GM12878 (cell line): ENCODE data around the gene TTR. TPM values are rescaled to one million over a fixed set of nuclear protein-coding genes. Genes with fewer than 3 reads are reported as not detected.

Experiments
- ATAC-seq: fragments of 200-7000 bp; cut with Tn5 transposase; 3 replicates; pipeline ENCODE4 v1.9.1; 2020; ENCODE audit warnings: mild to moderate bottlenecking, moderate library complexity
- BruUV-seq: library from RNA; stranded (reverse); fragments of 400-500 nt; replicated peaks from 2 replicates; lab custom pipeline; 2021; lab: Mats Ljungman, UMichigan
- CTCF ChIA-PET: fragments of 300-600 bp; sonication (Branson Sonifier 250); formaldehyde crosslinking; extraction: SDS; loops from one replicate; lab custom pipeline; 2021; ENCODE audit warnings: inconsistent platforms; lab: Yijun Ruan, JAX
- POLR2A ChIA-PET: fragments of 350-600 bp; formaldehyde crosslinking; extraction: SDS; loops from one replicate; lab custom pipeline; 2021; ENCODE audit warnings: inconsistent platforms; lab: Charles Lee
- RAD21 ChIA-PET: fragments of 300-600 bp; sonication (Branson Sonifier 250); formaldehyde crosslinking; loops from one replicate; lab custom pipeline; 2023; ENCODE audit warnings: antibody characterized with exemption; ENCODE audit not compliant: unreplicated experiment; lab: Charles Lee
- SMC1A ChIA-PET: fragments of 300-600 bp; sonication (Branson Sonifier 250); formaldehyde crosslinking; loops from one replicate; lab custom pipeline; 2023; ENCODE audit not compliant: unreplicated experiment, uncharacterized antibody; lab: Charles Lee
- DNase-seq: peaks from one replicate; pipeline ENCODE4 v3.0.0-alpha.2; 2011; ENCODE audit warnings: low read depth, low spot score
- FAIRE-seq: peaks from 3 replicates; lab custom pipeline; 2011; peaks lifted over from hg19 to GRCh38; lab: Jason Lieb, UNC
- H2AFZ ChIP-seq: 2 replicates; pipeline ENCODE4 v1.6.0; 2011; ENCODE audit warnings: low read depth, low read length, control low read depth; ENCODE audit not compliant: control insufficient read depth
- H3K27ac ChIP-seq: 2 replicates; pipeline ENCODE4 v1.5.1; 2011; ENCODE audit warnings: control low read depth; ENCODE audit not compliant: control insufficient read depth, insufficient read depth
- H3K27me3 ChIP-seq, 2 experiments: replicated peaks in 1 of 2; 2 replicates each; pipeline versions ENCODE4 v1.6.0 to v1.6.1; 2011; ENCODE audit warnings: low read length in 1 of 2; ENCODE audit not compliant: control insufficient read depth in 2 of 2, insufficient read depth in 2 of 2
- H3K36me3 ChIP-seq, 2 experiments: 2 replicates each; pipeline ENCODE4 v1.5.1; 2011; ENCODE audit warnings: low read length in 1 of 2; ENCODE audit not compliant: control insufficient read depth in 2 of 2, insufficient read depth in 2 of 2
- H3K4me1 ChIP-seq: 2 replicates; pipeline ENCODE4 v1.6.1; 2011; ENCODE audit warnings: mild to moderate bottlenecking, low read length, moderate library complexity, mixed read lengths; ENCODE audit not compliant: control insufficient read depth, insufficient read depth
- H3K4me2 ChIP-seq: 2 replicates; pipeline ENCODE4 v1.6.0; 2011; ENCODE audit warnings: control low read depth; ENCODE audit not compliant: control insufficient read depth, insufficient read depth
- H3K4me3 ChIP-seq: fragments of 200-600 bp; sonication (generic); 2 replicates; pipeline ENCODE4 v1.5.1; 2016
- H3K79me2 ChIP-seq: 2 replicates; pipeline ENCODE4 v1.6.0; 2011; ENCODE audit warnings: low read length; ENCODE audit not compliant: control insufficient read depth, insufficient read depth
- H3K9ac ChIP-seq: 2 replicates; pipeline ENCODE4 v1.8.0; 2011; ENCODE audit warnings: low read length, control low read depth, mixed read lengths; ENCODE audit not compliant: control insufficient read depth, insufficient read depth
- H3K9me3 ChIP-seq: replicated peaks from 3 replicates; pipeline ENCODE4 v1.5.1; 2011; ENCODE audit warnings: mild to moderate bottlenecking, low read length; ENCODE audit not compliant: control insufficient read depth, insufficient read depth
- H4K20me1 ChIP-seq: 2 replicates; pipeline ENCODE4 v1.6.0; 2011; ENCODE audit not compliant: control insufficient read depth, insufficient read depth
- ATF2 ChIP-seq: IDR thresholded peaks from 2 replicates; pipeline ENCODE4 v1.6.1; 2012; ENCODE audit warnings: low read length, inconsistent platforms
- E2F4 ChIP-seq: IDR thresholded peaks from 2 replicates; pipeline ENCODE4 v1.6.1; 2012; ENCODE audit warnings: low read depth, low read length, improper control_type of control experiment
- MEF2B ChIP-seq: fragments of 450-650 bp; IDR thresholded peaks from 2 replicates; pipeline ENCODE4 v1.6.1; 2018; ENCODE audit warnings: mild to moderate bottlenecking, moderate library complexity; ENCODE audit not compliant: partially characterized antibody, poor library complexity, severe bottlenecking
- ZNF274 ChIP-seq: IDR thresholded peaks from one replicate; pipeline ENCODE4 v1.8.0; 2011; ENCODE audit not compliant: insufficient read length, insufficient read depth
- ZNF592 ChIP-seq: fragments of 450-650 bp; IDR thresholded peaks from 2 replicates; pipeline ENCODE4 v1.6.1; 2017; ENCODE audit warnings: mild to moderate bottlenecking, moderate library complexity
- WGBS: methylation state at CpG from one replicate; pipeline ENCODE4 v1.1.6; 2016; ENCODE audit warnings: low lambda C conversion rate; ENCODE audit not compliant: insufficient replicate concordance, insufficient coverage; ENCODE audit errors: missing lambda C conversion rate; 5-methylcytosine and 5-hydroxymethylcytosine counted together
- in situ Hi-C: fragments of 300-500 bp; cut with MboI; formaldehyde crosslinking; loops from 9 replicates; pipeline ENCODE4 v1.14.3; 2018; ENCODE audit warnings: mixed read lengths
- intact Hi-C: fragments of 100-400 bp; cut with micrococcal nuclease; formaldehyde crosslinking; loops from one replicate; pipeline ENCODE4 v1.14.2; 2022; ENCODE audit not compliant: unreplicated experiment
- polyA plus RNA-seq, 11 experiments: library from polyadenylated mRNA; depleted of rRNA in 4 of 11; unstranded in 6 of 11; stranded (reverse) in 5 of 11; fragments of >200 nt; fragmentation: Nextera tagmentation in 4 of 11; fragmentation: Illumina TruSeq in 1 of 11; extraction: Ambion mirVana in 4 of 11; extraction: Trizol in 1 of 11; gene quantifications; 1 replicate in 1 of 11; 2 replicates in 10 of 11; pipeline versions ENCODE4 v1.2.1 to v1.2.3, GENCODE V29; 2011 to 2016; ENCODE audit warnings: inconsistent platforms in 2 of 11, missing spikeins in 2 of 11, low read depth in 1 of 11
- total RNA-seq, 4 experiments: library from RNA; depleted of rRNA in 3 of 4; stranded (reverse); fragments of >200 nt in 3 of 4; fragmentation: Illumina TruSeq in 1 of 4; extraction: Trizol in 1 of 4; gene quantifications; 2 replicates each; pipeline versions ENCODE4 v1.2.1 to v1.2.3, GENCODE V29; 2013 to 2021

TTR gene
- total and polyA plus RNA-seq, 10 of the 15 experiments (the other 5 are each of a cell fraction or from before 2014, with no cell fraction given) = 0.05 to 1.2 TPM; not detected in 8

GRCh38 chr18:31577195-31577594 lies 14.5 kb upstream of the TTR start:
- ChIA-PET SMC1A (no interaction called here), RAD21 (no interaction called here), CTCF (interaction anchor here (0.7 to 2.3 kb wide), 4 partner anchors 21 to 146 kb away, joined by 3 to 14 read pairs (median 4); no protein-coding TSS in a partner anchor), POLR2A (no interaction called here)
- TF ChIP-seq ZNF274 = no peak
- TF ChIP-seq ZNF592 = no peak
- TF ChIP-seq ATF2 = no peak
- TF ChIP-seq E2F4 = no peak
- peak; percentile 14 for TF ChIP-seq MEF2B
- ATAC-seq = no peak
- Histone ChIP-seq H3K4me1 (peaks cover 6% of the 10 kb centered on the region), H3K9me3 (no peaks in the 10 kb centered on the region), H3K4me3 (no peak overlapping the region), H2AFZ (peak overlapping the region; percentile 14), H3K36me3 (no peaks in the 10 kb centered on the region), H3K4me2 (no peak overlapping the region), H3K9ac (no peak overlapping the region), H4K20me1 (no peaks in the 10 kb centered on the region), H3K79me2 (no peaks in the 10 kb centered on the region), H3K27me3 (no peaks in the 10 kb centered on the region), H3K27ac (no peak overlapping the region)
- FAIRE-seq = no peak
- WGBS = 0% methylated on average over 1 of the region's 1 CpG
- in situ Hi-C loops (no loop called here), intact Hi-C loops (no loop called here)
- no TSS peak for BruUV-seq
- DNase-seq = no peak
